Activated CD4-positive, alpha-beta memory T cell treated with anti-CD3 and anti-CD28 coated beads, Interleukin-2, amount 10 ng/mL, durations not matched to agents 7 days and 5 days (primary cell): ENCODE results near the gene SHANK1. TPM values are rescaled to one million over a fixed set of nuclear protein-coding genes. Genes with fewer than 3 reads are reported as not detected.

ENCODE experiments used
- CTCF ChIA-PET: fragments of 350-600 bp; sonication (Branson Sonifier 250); formaldehyde crosslinking; loops from one replicate; lab custom pipeline; 2021; ENCODE audit warnings: antibody characterized with exemption, inconsistent platforms; lab: Charles Lee
- POLR2A ChIA-PET: fragments of 350-600 bp; sonication (Branson Sonifier 250); formaldehyde crosslinking; loops from one replicate; lab custom pipeline; 2021; ENCODE audit warnings: antibody characterized with exemption; lab: Charles Lee
- DNase-seq: peaks from one replicate; pipeline ENCODE4 v3.0.0-alpha.2; 2020
- H3K27ac Mint-ChIP-seq: one replicate; pipeline ENCODE4 v1.8.0; 2021; ENCODE audit warnings: mild to moderate bottlenecking, mixed read lengths
- H3K27me3 Mint-ChIP-seq: one replicate; pipeline ENCODE4 v1.8.0; 2021; ENCODE audit warnings: mixed read lengths
- H3K36me3 Mint-ChIP-seq: one replicate; pipeline ENCODE4 v1.8.0; 2021; ENCODE audit warnings: low read depth, mixed read lengths
- H3K4me1 Mint-ChIP-seq: one replicate; pipeline ENCODE4 v1.8.0; 2021; ENCODE audit warnings: mixed read lengths
- H3K4me3 Mint-ChIP-seq: one replicate; pipeline ENCODE4 v1.8.0; 2021; ENCODE audit warnings: mild to moderate bottlenecking, mixed read lengths
- H3K9me3 Mint-ChIP-seq: one replicate; pipeline ENCODE4 v1.8.0; 2021; ENCODE audit warnings: mixed read lengths
- total RNA-seq, 2 experiments: library from RNA; stranded (reverse); gene quantifications; one replicate each; pipeline ENCODE4 v1.2.3, GENCODE V29; 2021

SHANK1 gene
- total RNA-seq, 2 experiments from 2014 or later: not detected

DNA sequence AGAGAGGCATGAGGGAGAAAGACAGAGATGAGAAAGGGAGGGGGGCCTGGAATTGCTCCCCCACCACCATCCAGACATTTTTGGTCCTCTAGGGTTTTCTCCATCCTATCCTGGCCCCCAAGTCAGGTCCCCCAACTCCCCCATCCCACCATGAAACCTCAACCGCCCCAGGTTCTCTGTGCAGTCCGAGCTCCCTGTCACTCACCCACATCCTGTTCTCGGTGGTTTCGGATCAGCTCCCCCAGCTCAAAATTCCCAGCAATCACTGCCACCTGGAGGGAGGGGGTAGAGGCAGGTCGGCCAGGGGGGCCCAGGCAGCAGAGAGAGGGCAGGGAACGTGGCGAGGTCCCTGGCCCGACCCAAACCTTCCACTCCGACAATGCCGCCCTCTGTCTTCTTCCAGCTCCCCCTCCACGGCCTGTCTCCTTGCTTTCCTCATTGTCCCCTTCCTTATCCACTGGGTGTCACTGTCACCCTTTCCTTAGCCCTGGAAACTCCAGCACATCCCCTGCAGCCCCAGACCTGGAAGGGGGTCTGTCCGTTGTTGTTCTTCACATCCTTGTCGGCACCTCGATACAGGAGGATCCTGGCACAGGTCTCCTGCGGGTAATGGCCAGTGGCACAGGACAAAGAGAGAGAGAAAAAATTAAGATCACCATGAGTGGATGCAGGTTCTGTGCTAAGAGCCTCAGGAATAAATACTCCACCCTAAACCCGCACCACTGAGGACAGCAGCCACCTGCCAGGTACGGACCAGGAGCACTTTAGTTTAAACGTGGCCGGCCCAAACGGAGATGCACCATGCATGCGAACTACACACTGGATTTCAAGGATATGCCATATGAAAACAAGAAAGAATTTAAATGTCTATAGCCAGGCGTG, 15.4 kb downstream of the SHANK1 start:
- ChIA-PET POLR2A (no interaction called here), CTCF (no interaction called here)
- DNase-seq: no peak
- no peaks in the 10 kb centered on the region for H3K36me3 Mint-ChIP-seq
- H3K4me1 Mint-ChIP-seq: peaks cover 2% of the 10 kb centered on the region
- H3K27ac Mint-ChIP-seq: no peak overlapping the region
- no peaks in the 10 kb centered on the region for H3K9me3 Mint-ChIP-seq
- no peak overlapping the region for H3K4me3 Mint-ChIP-seq
- H3K27me3 Mint-ChIP-seq: peaks cover 13% of the 10 kb centered on the region

DNA sequence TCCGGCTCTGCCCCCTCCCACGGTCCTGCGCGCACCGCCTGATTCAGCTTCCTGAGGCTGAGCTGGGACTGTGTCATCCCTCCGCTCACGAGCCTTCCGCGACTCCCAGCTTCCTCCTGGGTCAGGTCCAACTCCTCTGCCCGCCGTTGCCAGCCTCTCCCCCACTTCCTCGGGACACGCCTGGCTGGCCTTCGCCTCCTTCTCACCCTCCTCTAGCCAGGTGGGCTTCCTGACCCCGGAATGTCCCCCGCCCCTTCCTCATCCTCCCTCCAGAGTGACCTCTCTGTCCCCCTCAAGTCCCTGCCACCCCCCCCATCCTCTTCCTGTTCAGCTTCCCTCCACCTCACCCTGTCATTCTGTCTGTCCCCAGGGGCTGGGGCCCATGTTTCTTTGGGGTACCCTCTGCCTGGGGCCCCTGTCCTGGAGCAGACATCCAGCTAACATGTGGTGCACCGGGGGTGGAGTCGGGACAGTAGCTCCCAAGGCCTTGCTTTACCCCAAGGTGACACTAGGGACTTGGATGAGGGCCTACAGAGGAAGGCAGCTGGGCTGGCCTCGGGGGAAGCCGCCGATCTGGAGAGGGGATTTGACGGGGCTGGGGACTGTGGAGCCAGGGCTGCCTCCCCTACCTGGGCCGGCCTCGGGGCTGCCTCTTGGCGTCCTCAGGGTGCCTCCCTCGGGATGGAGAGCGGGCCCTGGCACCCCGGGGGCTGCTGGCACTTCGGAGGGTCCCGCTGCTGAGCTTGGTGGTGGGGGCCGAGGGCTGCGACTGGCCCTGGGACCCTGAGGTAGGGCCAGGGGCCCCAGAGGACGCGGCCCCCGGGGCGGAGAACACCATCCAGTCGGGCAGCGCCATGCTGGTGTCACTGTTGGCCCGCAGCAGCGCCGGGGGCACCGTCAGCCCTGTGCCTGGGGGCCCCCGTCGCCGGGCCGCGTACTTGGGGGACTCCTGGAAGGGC, 16.5 kb downstream of the SHANK1 start:
- CTCF ChIA-PET: no interaction called here
- H3K27ac Mint-ChIP-seq: no peak overlapping the region
- H3K9me3 Mint-ChIP-seq: no peaks in the 10 kb centered on the region
- H3K4me3 Mint-ChIP-seq: no peak overlapping the region
- H3K4me1 Mint-ChIP-seq: peaks cover 2% of the 10 kb centered on the region
- POLR2A ChIA-PET: no interaction called here
- H3K36me3 Mint-ChIP-seq: no peaks in the 10 kb centered on the region
- no peak for DNase-seq
- H3K27me3 Mint-ChIP-seq: peaks cover 14% of the 10 kb centered on the region

DNA sequence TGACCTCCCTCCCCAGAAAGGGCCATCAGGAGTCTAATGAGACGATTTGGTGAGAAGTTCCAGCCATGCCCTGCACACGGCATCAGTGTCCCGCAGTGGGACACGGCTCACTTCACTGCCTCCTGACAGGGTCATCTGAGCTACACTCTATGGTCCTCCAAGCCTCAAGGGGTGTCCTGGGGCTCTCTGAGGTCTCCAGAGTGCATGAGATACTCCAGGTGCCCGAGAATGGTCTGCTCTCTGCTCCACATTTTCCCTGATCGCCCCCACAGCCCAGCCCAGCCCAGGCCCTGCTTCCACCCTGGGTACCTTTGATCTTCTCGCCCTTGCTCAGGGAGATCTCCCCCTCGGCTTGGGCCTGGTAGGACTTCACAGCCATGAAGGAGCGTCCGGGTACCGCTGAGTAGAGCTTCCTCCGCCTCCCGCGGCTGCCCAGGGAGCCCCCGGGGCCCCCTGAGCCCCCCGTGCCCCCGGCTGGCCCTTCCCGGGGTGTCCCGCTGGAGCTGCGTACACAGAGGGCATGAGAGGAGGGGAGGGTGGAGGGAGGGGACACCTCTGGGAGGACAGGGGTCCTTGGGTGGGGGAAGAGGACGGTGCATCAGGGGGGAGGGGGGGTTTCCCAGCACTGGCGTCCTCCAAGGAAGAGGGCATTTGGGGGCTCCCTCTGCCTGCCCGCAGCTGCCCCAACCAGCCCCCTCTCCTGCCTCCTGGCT, 17.3 kb downstream of the SHANK1 start:
- peaks cover 2% of the 10 kb centered on the region for H3K4me1 Mint-ChIP-seq
- CTCF ChIA-PET: no interaction called here
- H3K27me3 Mint-ChIP-seq: peaks cover 14% of the 10 kb centered on the region
- no peak overlapping the region for H3K4me3 Mint-ChIP-seq
- POLR2A ChIA-PET: no interaction called here
- H3K36me3 Mint-ChIP-seq: no peaks in the 10 kb centered on the region
- no peak overlapping the region for H3K27ac Mint-ChIP-seq
- no peaks in the 10 kb centered on the region for H3K9me3 Mint-ChIP-seq
- DNase-seq: no peak

DNA sequence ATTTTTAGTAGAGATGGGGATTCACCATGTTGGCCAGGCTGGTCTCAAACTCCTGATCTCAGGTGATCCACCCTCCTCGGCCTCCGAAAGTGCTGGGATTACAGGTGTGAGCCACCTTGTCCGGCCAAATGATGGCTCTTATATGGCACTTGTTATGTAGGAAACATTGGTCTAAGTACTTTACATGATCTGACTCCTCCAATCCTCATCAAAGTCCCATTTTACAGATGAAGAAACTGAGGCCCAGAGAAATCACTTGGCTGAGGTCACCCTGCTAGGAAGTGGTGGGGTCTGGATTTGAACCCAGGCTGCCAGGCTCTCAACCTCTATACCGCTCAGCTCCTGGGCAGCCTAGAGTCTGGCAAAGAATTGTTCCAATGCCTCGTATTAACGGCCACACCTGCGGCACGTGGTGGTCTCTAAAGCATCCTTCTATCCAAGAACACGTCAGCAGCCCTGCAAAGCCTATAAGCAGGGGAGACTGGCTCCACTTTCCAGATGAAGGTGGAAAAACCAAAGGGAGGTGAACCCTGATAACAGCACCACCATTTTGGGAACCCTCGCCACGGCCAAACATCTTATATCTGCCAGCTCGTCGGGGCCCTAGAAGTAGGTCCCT, 18.1 kb downstream of the SHANK1 start:
- Mint-ChIP-seq H3K27ac (no peak overlapping the region), H3K36me3 (no peaks in the 10 kb centered on the region), H3K4me3 (no peak overlapping the region), H3K9me3 (no peaks in the 10 kb centered on the region), H3K27me3 (peaks cover 15% of the 10 kb centered on the region), H3K4me1 (peaks cover 2% of the 10 kb centered on the region)
- CTCF ChIA-PET: no interaction called here
- POLR2A ChIA-PET: no interaction called here
- DNase-seq: no peak

DNA sequence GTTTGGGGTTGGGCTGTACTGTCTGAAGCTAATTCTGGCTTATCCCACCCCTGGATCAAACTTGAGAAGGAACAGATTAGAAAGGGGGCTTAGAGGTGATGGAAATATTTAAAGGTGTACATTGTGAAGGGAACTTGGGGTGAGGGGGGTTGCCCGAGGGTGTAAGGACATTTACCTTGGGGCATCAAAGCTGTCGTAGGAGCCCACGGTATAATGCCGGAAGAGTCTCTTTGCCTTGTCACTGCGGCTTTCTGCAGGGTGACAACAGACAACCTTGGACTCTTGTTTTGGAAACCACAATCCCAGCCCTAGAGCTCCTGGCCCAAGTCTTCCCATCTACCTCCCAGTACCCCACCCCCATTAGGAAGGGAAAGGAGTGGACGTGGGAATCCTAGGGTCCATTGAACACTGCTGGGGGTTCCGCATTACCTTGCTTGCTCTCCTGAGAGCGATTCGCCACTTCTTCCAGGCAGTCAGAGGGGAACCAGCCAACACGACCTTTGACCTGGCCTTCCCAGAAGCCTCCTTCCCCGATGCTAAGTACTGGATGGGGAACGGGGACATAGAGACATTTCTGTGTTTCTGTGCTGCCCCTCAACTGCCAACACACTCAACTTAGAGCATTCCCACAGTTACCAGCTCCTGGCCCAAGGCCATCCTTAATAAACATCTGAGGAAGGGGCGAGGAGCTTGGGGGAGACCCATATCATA, 22.0 kb downstream of the SHANK1 start:
- H3K4me3 Mint-ChIP-seq: no peak overlapping the region
- POLR2A ChIA-PET: no interaction called here
- H3K27me3 Mint-ChIP-seq: peaks cover 20% of the 10 kb centered on the region
- H3K4me1 Mint-ChIP-seq: no peaks in the 10 kb centered on the region
- CTCF ChIA-PET: no interaction called here
- H3K36me3 Mint-ChIP-seq: no peaks in the 10 kb centered on the region
- no peaks in the 10 kb centered on the region for H3K9me3 Mint-ChIP-seq
- DNase-seq: no peak
- H3K27ac Mint-ChIP-seq: no peak overlapping the region

DNA sequence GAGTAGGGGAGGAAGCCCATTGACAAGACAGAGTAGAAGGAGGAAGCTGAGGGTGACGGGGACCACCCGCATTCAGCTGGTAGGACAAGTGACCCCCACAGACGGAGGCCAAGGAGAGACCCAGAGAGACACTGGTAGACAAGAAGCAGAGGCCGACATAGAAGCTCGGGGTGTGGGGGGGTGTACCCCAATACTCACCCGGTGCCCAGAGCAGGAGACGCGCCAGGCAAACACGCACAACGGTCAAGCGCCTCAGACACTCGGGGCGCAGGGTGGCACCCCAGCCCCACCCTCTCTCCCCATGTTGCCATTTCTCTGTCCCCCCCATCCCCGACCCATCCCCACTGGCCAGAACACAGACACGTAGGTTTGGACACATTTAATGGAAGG, 23.5 kb downstream of the SHANK1 start:
- peaks cover 26% of the 10 kb centered on the region for H3K27me3 Mint-ChIP-seq
- H3K4me1 Mint-ChIP-seq: no peaks in the 10 kb centered on the region
- no peak overlapping the region for H3K4me3 Mint-ChIP-seq
- CTCF ChIA-PET: no interaction called here
- no peak for DNase-seq
- no peak overlapping the region for H3K27ac Mint-ChIP-seq
- H3K36me3 Mint-ChIP-seq: no peaks in the 10 kb centered on the region
- no peaks in the 10 kb centered on the region for H3K9me3 Mint-ChIP-seq
- POLR2A ChIA-PET: no interaction called here

DNA sequence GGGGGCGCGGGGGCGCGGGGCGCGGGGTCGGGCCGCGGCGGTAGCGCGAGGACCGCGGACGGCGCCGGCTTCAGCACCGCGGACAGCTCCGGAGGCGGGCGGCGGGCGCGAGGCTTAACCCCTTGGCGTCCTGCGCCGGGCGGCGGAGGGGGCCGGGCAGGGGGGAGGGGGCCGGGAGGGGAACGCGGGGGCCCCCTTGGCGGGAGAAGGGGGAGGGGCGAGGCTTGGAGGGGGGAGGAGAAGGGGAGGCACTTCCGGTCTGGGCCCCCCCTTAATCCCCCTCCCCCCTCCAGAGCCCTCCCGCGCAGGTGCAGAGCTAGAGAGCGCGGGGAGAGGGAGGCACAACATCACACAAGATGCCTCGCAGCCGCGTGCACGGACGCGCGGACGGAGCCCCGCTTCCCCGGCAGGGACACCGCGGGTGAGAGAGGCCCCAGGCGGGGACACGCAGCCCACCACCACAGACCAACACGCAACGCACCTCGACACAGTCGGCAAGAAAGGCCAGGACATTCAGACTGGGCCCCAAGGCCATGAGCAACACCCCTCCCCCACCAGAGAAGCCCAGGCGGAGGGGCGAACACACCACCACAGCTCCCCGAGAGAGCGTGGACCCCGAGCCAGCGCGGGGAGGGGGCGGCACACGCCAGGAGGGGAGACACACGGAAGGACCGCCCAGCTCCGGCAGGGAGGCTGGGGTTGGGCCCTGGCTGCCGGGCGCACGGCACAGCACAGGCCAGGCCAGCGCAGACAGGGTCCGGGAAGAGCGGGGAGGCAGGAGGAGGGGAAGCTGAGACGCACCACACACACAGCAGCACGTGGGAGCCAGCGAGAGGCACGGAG, 24.1 kb downstream of the SHANK1 start:
- no peaks in the 10 kb centered on the region for H3K4me1 Mint-ChIP-seq
- POLR2A ChIA-PET: no interaction called here
- DNase-seq: peak; percentile 18

DNA sequence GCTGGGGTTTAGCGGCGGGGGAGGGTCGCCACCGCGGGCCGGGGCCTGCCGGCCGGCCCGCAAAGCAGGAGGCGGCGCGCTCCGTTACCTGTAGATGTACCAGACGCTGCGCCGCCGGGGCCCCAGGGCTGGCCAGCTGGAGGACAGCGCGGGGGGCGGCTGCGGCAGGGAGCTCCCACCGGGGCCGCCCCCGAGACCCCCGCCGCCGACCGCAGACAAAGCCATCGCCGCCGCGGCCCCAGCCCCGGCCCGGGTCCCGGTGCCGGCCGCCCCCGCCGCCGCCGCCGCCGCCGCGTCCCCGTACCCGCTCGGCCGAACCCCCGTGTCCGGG, 24.8 kb downstream of the SHANK1 start:
- CTCF ChIA-PET: no interaction called here
- H3K36me3 Mint-ChIP-seq: no peaks in the 10 kb centered on the region
- no peak for DNase-seq
- H3K4me3 Mint-ChIP-seq: no peak overlapping the region
- H3K27me3 Mint-ChIP-seq: peaks cover 26% of the 10 kb centered on the region
- H3K27ac Mint-ChIP-seq: no peak overlapping the region
- H3K9me3 Mint-ChIP-seq: no peaks in the 10 kb centered on the region
- POLR2A ChIA-PET: no interaction called here
- H3K4me1 Mint-ChIP-seq: no peaks in the 10 kb centered on the region

More for the DNA sequence above, 24.1 kb downstream of the SHANK1 start:
- CTCF ChIA-PET: no interaction called here
- no peak overlapping the region for H3K4me3 Mint-ChIP-seq
- H3K27ac Mint-ChIP-seq: no peak overlapping the region
- no peaks in the 10 kb centered on the region for H3K36me3 Mint-ChIP-seq
- no peaks in the 10 kb centered on the region for H3K9me3 Mint-ChIP-seq
- peaks cover 26% of the 10 kb centered on the region for H3K27me3 Mint-ChIP-seq

DNA sequence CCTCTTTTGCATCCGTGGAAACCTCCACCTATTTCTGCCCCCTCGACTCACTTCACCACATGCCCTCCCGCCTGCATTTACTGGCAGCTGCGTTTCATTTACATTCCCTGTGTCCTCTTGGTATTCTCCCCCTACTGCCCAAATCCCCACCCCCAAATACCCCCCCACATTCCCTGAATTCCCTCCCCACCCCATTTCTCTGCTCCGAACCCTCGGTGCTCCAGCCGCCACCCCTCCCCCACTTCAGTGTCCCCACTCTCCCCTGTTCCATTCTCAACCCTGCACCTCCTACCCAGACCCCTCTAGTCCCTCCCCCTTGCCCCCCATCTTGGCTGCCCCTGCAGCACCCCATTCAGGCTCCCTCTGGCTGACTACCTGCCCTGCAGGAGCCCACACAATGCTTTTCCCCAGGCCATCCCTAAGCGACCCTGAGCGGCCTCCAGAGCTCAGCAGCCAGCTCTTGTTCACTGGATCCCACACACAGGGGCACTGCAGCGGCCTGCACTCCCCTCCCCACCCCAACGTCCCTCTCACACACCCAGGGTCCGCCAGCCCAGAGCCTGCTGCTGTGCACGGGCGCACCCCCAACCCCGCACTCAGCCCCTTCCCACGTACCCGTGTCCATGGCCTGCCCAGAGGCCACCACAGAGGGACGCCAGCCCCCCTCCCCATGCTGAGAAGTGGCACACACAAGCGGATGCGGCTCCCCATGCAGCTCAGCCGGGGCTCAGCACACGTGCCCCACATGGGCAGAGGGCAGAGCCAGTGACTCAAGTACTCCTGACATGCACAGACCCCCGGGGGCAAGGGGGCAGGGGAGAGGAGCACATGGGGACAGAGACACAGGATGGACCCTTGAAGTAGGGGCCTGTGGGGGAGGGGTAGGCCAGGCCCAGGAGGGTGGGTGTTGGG, 26.3 kb downstream of the SHANK1 start:
- Mint-ChIP-seq H3K4me3 (no peak overlapping the region), H3K27ac (no peak overlapping the region), H3K36me3 (no peaks in the 10 kb centered on the region), H3K9me3 (no peaks in the 10 kb centered on the region), H3K4me1 (no peaks in the 10 kb centered on the region), H3K27me3 (peaks cover 22% of the 10 kb centered on the region)
- CTCF ChIA-PET: no interaction called here
- DNase-seq: no peak
- POLR2A ChIA-PET: no interaction called here

DNA sequence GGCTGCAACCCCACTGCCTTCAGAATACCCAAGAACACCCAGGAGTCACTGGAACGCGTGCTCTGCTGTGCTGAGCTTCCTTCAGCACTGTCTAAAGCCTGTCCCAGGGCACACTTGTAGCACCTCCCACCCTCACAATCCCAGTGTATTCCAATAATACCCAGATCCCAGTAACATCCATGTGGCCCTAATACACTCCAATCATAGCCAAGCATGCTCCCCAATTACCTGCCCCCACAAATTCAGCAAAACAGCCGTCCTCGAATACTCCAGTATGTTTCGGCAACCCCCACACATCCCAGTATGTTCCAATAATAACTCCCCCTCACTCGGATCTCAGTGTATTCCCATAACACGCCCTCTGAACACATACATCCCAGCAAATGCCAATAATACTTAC, 29.2 kb downstream of the SHANK1 start:
- Mint-ChIP-seq H3K36me3 (no peaks in the 10 kb centered on the region), H3K4me3 (no peak overlapping the region), H3K27me3 (peaks cover 22% of the 10 kb centered on the region), H3K9me3 (no peaks in the 10 kb centered on the region), H3K4me1 (no peaks in the 10 kb centered on the region), H3K27ac (no peak overlapping the region)
- DNase-seq: no peak
- ChIA-PET POLR2A (no interaction called here), CTCF (no interaction called here)

DNA sequence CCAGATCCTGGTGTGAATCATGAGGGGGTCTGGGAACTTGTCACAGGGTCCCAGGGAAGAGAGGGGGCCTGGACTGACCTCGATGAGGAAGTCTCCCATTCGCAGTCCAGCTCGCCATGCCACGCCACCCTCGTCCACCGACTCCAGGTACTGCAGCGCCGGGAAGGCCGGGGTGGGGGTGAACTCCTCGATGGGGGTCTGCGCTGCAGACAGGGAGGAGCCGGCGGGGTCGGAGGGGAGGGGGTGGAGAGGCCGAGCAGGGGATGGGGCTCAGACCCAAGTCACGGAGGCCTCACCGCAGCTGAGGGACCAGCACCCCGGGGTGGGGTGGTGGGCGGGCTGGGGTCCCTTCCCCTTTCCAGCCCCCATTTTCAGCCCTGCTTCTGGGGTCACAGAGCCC, 30.8 kb downstream of the SHANK1 start:
- H3K4me3 Mint-ChIP-seq: no peak overlapping the region
- H3K27me3 Mint-ChIP-seq: peaks cover 25% of the 10 kb centered on the region
- CTCF ChIA-PET: no interaction called here
- H3K4me1 Mint-ChIP-seq: no peaks in the 10 kb centered on the region
- no peaks in the 10 kb centered on the region for H3K36me3 Mint-ChIP-seq
- no peak for DNase-seq
- POLR2A ChIA-PET: no interaction called here
- no peak overlapping the region for H3K27ac Mint-ChIP-seq
- no peaks in the 10 kb centered on the region for H3K9me3 Mint-ChIP-seq
